ENCODE results near the gene FPGT.
"Not testable (repeated sequence)": the region's sequence is repeated elsewhere in the genome, so short reads cannot be mapped to it uniquely, and the experiment has no call there.

The FPGT gene

DNA sequence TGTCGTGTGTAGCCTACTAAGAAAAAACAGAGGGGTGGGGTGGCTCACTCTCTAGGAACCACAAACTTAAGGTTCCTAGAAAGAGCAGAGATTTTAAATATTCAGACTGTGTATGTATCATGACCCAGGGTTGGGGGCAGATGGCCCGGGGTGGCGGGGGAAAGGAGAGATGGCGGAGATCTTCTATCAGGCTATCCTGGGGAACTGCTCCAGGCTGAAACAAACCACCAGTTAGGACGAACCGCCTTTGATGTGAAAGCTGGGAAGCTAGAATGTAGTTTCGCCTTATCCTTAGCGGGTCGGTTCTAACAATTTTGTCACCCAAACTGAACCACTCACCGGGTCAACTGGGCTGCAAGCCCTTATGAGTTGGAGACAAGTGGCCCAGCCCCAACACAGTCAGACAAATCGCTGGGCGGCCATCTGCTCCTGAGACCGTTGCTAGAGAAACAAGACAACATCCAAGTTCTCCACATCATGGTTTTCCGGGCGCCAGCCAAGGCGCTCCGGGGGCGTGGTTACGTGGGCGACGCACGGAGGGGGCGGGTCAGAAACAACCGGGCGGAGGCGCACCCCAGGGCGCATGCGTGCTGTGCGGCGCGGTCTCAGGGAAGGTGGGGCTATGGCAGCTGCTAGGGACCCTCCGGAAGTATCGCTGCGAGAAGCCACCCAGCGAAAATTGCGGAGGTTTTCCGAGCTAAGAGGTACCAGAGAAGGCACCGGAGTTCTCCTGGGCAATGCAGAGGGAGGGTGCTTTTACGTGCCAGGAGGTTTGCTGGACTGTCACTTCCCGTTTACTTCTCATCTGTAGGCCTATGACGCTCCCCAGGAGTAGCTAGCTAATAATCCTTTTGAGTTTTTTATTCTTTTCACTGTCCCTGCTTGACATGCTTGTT, at the start of gene FPGT, which contains the start of gene LRRIQ3:
Gene FPGT, plus strand, starts transcription at position 586 of the 896 bp plus-strand sequence. Its CDS starts 37 bp downstream, at position 623.
Gene LRRIQ3, minus strand, starts transcription at position 520 of the 896 bp plus-strand sequence. CDS start 14,492 bp downstream, outside the sequence.
- DNase-seq: peak; percentile 95 to 96

DNA sequence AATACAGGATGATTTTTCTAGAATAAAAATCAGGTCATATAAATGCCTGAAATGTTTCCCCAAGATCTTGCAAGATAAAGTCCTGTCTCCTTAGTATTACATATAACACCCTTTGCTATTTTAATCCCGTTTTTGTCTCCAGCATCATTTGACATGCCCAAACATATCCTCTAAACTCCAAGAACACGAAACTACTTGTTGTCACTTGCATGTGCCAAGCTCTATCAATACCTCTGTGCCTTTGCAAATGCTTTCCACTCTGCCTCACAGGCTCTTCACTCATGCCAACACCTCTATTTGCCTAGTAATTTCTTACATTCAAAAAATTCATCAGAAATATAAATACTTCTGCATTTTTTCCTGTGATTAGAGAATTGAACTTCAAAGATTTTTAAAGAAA, 38.0 kb upstream of the FPGT start:
- no peak for DNase-seq

DNA sequence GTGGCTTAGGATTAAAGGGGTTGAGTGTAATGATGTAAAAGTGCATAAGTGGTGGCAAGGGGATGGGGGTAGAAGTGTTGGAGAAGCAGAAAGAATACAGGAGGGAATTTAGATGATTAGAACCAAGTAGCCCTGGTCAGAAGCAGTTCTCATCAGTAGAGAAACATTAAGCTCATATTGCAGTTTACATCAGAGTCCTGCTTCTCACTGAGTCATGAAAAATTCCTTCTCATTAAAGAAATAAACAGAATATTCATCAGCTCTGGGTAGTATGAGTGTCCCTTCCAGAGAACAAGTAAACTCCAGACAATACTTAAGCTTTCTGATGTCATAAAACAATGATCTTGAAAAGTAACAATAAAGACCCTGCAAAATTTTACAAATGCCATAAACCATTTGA, 36.5 kb upstream of the FPGT start:
- no peak for DNase-seq

DNA sequence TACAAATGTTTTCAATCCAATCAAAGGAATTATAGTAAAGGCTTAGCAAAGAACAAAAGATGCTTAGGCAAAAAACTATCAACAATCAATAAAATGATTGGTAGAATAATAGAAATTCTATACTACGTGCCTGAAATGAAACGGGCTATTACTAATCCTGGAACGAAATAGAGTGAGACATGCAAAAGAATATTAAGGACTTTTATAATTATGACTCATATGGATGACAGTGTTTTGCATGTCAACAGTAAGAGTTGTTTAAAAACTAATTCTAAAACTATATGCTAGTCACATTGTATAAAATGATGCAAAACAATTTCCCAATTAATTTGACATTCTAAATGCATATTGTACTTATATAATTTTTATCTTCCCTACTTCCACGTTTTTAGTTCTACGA, 35.7 kb upstream of the FPGT start:
- no peak for DNase-seq

DNA sequence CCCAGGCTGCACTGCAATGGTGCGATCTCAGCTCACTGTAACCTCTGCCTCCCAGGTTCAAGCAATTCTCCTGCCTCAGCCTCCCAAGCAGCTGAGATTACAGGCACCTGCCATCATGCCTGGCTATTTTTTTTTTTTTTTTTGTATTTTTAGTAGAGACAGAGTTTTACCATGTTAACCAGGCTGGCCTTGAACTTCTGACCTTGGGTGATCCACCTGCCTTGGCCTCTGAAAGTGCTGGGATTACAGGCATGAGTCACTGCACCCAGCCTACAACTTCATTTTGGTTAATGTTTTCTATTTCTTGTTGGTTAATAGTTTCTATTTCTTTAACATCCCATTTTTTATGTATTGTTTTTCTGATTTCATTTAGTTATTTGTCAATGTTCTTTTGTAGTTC, 23.6 kb upstream of the FPGT start:
- DNase-seq: not testable (repeated sequence)

DNA sequence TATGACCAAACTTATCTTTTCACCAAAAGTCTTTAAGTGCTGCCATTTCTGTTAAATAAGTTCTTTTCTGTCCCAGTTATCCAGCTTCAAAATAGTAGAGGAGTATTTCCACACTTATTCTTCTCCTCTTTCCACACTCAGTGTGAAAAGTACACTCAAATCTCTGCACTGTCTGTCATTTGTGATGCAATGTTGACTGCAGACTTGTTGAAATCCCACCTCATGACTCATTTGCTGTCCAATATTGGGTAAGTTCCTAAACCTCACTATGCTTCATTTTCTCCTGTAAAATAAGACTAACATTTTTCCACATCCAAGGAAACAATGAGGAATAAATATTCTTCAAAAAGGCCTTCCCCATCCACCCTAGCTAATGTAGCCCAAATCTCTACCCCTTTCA, 17.6 kb upstream of the FPGT start:
- no peak for DNase-seq

DNA sequence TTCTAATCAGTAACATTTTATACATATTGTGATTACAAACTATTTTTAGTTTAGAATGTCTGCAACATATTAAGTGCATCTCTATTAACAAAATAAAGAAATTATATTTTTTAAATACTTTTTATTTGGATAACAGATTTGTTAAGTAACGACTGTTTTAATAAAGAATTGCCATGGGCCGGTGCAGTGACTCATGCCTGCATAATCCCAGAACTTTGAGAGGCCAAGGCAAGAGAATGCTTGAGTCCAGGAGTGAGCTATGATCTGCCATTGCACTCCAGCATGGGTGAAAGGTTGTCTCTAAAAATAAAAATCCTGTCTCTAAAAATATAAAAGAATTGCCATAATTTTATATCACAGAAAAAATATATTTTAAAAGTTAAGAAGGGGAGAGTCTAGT, 4.1 kb upstream of the FPGT start:
- no peak for DNase-seq

DNA sequence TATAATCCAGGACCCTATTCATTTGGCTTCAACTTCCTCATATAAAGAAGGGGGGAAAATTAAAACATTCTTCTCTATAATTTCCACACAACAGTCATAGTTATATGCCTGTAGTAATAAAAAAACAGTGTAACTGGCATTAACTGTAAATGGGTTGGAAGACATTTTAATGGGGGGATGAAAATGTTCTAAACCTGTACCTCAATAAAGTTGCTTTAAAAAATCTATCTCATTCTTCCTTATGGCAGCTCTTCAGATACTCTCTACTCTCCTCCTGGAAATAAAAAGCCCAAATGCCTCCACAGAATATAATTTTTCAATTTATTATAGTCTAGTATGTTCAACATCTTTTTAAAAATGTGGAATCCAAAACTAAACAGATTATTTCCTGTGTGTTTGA, 2.7 kb upstream of the FPGT start:
- DNase-seq: no peak

DNA sequence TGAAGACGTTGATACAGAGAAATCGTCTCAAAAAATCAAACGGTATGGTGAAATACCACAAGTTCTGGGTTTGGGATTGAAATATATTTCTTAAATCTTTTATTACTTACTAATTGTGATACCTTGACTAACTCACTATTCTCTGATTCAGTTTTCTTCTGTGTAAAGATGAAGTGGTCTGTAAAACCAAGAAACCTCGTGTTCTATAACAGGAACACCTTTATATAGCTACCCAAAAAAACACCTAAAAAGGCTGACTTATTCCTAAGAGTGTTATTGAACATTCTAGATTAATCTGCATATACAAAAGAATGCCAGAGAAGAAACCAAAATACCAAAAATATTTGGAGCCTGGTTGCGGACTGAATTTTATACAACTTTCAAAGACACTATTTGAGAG, 787 bp upstream of the FPGT start:
- DNase-seq: peak in 1 of 2 donors; percentile 7

DNA sequence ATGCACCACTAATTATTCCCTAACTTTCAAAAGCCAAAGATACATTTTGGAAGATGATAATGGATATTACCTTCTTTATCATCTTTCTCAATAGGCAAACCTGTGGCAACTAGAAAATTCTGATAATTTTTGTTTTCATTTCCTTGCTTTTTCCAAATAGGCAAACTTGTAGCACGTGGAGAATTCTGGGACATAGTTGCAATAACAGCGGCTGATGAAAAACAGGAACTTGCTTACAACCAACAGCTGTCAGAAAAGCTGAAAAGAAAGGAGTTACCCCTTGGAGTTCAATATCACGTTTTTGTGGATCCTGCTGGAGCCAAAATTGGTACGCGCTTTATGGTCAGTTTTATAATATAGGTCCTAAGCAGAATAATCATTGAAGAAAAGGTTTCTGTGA, 1.5 kb downstream of the FPGT start:
- DNase-seq: no peak

DNA sequence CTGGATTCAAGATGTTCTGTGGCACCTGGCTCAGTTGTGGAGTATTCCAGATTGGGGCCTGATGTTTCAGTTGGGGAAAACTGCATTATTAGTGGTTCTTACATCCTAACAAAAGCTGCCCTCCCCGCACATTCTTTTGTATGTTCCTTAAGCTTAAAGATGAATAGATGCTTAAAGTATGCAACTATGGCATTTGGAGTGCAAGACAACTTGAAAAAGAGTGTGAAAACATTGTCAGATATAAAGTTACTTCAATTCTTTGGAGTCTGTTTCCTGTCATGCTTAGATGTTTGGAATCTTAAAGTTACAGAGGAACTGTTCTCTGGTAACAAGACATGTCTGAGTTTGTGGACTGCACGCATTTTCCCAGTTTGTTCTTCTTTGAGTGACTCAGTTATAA, 7.2 kb downstream of the FPGT start:
- DNase-seq: no peak

DNA sequence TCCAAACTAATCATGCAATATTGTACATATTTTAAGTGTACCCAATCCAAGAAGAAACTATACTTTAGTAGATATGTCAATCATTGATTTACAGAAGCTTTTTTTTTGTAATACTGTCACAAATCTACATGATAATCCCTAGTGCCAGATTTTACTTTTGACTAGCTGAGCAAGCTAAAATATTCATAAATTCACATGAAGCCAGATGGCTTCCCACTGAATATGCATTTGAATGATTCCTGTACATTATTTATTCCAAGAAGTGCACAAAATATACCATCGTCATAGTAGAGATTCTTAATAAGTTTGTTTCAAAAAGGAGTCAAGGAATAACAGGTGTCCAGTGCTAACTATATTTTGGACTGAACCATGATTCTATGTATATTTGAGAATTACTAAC, 17.2 kb downstream of the FPGT start:
- no peak for DNase-seq

DNA sequence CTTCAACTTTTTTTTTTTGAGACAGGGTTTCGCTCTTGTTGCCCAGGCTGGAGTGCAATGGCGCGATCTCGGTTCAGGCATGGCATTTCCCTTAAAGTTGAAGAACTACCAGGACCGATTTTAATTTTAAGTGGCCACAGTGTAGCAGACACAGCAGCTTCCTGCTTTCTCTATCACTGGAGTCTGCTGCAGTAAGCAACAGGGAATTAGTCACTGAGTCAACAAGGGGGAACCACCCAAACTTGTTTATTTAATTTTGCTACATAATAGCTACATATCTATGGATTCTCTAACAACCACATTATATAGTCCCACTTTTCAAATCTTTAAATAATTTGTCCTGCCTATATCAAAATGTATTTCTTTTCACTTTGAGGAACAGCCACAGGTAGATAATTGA, 24.7 kb downstream of the FPGT start:
- no peak for DNase-seq

DNA sequence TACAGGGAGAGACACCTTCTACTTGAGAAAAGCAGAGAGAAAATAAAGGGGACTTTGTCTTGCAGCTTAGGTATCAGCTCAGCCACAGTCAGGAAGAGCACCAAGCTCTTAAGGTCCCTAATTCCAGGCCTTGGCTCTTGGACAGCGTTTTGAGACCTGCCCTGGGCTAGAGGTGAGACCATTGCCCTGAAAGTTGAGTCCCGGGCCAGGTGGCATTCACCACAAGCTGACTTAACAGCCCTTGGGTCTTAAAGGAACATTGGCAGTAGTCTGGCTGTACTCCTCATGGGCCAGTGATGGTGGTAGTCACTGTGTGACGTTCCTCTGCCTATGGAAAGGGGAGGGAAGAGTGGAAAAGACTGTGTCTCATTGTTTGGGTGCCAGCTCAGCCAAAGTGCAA, 25.4 kb downstream of the FPGT start:
- DNase-seq: no peak

DNA sequence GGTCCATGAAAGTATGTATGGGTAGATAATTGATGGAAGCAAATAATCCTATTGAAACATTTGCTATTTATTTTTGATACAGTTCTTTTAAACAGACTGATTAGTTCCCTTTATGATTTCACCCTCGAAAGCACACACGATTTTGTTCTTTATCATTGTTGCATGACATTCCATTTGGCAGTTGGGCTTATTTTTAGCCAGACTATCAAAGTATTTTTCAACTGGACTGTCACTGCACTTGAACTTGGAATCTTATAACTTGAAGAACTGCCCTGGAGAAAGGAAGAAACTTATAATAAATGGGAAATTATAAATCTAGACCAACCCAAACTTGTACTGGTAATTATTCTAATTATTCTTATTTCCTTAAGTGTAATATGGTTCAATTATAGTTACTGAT, 37.1 kb downstream of the FPGT start, which contains the start of gene TNNI3K:
Gene TNNI3K, plus strand, starts transcription at position 235 of the 400 bp plus-strand sequence. Its CDS starts 65 bp downstream, at position 300.
- DNase-seq: no peak

DNA sequence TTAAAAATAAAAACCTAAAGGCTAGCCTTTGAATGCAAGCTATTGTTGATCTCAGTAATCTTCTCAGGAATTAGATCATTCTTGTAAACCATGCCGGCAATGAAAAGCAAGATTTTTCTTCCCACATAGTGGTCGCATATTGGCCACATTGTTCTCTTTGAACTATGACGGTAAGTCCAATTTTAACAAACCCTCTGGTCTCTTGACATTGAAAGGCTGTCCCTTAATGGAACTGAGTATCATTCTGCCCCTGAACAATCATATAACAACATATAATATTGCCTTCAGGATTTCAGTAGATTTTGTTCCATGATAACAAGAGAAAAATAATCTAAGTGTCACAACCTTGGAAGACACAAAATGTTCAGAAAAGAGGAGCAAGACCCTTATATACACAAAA, 38.4 kb downstream of the FPGT start:
- DNase-seq: no peak

DNA sequence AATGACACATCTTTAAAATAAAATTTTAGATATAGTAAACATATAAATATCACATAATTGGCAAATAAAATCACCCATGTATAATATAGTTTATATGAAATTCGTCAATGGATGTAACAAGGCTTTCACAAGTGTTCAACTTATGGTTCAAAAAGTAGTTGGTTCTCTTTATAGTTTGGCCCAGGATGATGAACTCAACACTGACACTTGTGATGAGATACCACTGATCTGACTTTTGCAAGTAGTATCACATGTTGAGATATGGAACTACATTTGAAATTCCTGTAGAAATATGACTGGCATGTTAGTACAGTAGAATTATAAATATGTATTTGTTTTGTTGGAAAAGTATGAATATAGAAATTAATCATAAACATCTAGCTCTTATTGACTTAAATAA, 39.0 kb downstream of the FPGT start:
- DNase-seq: no peak

DNA sequence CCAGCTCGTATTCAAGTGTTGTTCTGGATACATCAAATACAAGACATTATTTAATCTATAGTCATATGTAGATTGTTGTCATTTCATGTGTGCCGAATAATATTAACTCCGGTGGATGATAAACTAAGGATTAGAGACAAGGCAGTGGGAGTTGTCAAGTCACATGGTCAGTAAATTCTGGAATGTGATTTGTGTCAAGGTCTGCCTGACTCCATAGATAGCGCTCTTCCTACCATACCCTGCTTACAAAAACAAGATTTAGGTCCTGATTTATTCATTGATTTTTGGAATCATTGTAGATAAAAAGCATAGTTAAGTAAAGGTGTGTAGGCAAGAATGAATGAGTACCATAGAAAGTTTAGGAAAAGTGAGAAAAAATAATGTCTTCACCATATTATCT, 39.7 kb downstream of the FPGT start:
- no peak for DNase-seq

DNA sequence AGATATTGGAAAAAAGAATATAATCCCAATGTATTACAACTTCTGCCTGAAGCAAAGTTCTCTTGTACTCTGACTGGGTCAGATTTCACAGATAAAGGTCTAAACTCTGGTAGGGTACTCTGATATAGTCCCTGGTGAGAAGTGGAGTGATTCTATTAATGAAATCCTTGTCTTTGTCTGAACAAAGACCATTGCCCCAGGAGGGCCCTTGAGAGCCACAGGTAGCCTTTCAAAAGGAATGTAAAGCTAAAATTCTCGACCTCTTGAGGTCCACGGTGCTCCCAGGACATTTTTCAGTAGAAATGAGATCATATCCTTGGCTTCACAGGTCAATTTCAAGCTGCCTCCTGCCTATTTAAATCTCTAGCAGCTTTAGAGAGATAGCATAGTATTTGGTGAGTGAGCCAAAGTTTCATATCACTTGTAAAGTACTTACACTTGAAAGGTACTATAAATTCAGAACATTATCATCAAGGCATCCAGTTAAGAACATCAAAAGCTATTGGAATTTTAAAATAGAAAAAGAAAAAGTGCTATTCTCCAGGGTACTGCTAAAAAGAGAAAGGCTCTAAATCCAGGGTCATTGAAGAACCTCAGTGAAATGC, 47.2 kb downstream of the FPGT start:
- no peak for DNase-seq

DNA sequence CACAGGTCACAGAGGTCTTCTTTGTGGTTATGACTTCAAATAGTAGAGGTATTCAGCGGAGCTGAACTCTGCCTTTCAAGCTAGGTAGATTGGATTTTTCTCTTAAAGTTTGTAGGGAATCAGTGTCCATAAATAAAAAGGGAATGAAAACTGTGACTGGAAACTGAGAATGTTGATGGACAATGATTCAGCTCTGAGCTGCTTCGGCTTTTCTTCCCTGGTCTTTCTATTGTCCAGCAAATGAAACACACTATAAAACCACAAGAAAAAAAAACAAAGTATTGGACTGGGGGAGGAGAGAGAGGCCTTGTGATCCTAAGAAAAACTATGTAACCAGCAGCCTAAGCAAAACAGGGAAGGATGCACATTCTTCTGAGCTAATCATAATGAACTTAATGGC, 48.3 kb downstream of the FPGT start:
- no peak for DNase-seq

DNA sequence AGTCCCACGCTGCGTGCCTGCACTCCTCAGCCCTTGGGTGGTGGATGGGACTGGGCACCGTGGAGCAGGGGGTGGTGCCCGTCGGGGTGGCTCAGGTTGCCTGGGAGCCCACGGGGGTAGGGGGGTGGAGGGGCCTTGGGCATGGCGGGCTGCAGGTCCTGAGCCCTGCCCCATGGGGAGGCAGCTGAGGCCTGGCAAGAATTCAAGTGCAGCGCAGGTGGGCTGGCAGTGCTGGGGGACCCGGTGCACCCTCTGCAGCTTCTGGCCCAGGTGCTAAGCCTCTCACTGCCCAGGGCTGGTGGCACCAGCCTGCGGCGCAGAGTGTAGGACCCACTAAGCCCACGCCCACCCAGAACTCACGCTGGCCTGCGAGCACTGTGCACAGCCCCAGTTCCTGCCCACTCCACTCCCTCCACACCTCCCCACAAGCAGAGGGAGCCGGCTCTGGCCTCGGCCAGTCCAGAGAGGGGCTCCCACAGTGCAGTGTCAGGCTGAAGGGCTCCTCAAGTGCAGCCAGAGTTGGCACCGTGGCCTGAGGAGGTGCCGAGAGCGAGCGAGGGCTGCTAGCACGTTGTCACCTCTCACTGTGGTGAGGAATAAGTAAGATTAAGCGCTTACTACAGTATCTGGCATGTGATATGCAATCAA, 50.0 kb downstream of the FPGT start:
- DNase-seq: no peak

DNA sequence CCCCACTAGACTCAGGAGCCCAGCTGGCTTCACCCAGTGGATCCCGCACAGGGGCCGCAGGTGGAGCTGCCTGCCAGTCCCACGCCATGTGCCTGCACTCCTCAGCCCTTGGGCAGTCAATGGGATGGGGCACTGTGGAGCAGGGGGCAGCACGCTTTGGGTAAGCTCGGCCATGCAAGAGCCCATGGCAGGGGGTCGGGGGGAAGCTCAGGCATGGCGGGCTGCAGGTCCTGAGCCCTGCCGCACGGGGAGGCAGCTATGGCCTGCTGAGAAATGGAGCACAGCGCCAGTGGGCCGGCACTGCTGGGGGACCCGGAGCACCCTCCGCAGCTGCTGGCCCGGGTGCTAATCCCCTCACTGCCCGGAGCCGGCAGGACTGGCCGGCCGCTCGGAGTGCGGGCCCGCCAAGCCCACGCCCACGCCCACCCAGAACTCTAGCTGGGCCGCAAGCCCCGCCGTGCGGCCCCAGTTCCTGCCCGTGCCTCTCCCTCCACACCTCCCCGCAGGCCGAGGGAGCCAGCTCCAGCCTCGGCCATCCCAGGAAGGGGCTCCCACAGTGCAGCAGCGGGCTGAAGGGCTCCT, 55.3 kb downstream of the FPGT start:
- DNase-seq: not testable (repeated sequence)

Measured in CD4-positive, alpha-beta T cell treated with Interleukin-4 for 1 hour (primary cell).